GM18861 (cell line): ENCODE results near the gene IFITM5.

Source experiments
- ATAC-seq: cut with Tn5 transposase; IDR thresholded peaks from one replicate; pipeline ENCODE4 v1.9.1; 2021; ENCODE audit not compliant: unreplicated experiment

IFITM5 gene

DNA sequence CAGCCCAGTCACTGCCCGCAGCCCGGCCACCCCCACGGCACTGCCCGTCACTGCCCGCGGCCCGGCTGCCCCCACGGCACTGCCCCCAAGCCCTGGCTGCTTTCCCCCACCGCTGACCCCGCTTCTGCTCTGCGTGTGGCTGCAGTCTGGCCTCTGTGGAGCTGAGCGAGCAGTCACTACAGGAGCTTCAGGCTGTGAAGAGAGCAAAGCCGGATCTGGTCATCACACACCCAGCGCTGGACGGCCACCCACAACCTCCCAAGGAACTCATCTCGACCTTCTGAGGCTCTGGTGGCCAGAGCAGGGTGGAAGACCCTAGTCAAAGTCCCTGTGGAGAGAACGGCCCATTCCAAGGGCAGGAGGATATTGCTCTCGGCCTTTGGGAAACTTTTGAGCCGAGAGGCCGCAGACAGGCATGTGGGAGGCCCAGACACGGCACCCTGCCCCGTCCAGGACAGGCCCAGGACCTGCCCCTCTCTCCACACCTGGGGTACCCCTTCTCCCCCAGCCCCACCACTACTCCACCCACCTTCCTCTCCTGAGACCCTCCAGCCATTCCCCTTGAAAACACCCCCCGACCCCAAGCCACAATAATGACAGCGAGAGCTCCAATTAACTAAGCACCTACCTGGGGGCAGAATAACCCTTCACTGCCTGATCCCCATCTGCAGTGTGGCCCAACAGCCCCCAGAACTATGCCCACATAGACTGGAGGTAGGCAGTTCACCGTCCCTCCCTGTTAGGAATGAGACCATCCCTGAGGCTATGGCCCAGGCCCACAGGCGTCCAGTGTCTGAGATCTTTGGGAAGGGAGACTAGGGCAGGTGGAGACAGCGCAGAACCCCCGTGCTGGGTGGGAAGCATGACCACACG, 14.1 kb downstream of the IFITM5 start:
- no peak for ATAC-seq

DNA sequence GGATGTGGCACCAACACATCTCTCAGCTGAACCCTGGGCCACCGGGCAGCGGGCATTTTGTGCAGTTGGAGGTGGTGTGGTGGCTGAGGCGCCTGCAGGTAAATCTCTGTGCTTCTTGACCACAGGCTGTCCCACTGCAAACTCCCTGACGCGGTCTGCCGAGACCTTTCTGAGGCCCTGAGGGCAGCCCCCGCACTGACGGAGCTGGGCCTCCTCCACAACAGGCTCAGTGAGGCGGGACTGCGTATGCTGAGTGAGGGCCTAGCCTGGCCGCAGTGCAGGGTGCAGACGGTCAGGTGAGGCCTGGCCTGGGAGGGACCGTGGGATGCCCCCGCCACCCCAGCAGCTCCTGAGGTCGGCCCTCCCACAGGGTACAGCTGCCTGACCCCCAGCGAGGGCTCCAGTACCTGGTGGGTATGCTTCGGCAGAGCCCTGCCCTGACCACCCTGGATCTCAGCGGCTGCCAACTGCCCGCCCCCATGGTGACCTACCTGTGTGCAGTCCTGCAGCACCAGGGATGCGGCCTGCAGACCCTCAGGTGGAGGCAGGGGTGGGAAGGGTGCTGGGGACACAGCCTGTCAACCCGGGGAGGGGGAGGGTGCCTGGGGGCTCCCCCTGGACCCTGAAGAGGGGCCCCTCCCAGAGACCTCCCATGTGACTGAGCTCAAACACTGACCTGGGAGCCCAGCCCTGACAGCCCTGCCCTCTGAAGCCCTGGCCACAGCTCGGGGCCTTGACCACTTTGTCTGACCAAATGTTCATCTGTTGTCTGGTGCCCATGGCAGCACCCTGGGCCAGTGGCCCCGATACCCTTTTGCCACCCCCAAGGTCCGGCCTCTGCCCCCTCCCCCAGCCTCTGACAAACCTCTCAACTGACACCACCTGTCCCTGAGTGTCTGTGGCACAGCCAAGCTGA, 15.0 kb downstream of the IFITM5 start:
- no peak for ATAC-seq

DNA sequence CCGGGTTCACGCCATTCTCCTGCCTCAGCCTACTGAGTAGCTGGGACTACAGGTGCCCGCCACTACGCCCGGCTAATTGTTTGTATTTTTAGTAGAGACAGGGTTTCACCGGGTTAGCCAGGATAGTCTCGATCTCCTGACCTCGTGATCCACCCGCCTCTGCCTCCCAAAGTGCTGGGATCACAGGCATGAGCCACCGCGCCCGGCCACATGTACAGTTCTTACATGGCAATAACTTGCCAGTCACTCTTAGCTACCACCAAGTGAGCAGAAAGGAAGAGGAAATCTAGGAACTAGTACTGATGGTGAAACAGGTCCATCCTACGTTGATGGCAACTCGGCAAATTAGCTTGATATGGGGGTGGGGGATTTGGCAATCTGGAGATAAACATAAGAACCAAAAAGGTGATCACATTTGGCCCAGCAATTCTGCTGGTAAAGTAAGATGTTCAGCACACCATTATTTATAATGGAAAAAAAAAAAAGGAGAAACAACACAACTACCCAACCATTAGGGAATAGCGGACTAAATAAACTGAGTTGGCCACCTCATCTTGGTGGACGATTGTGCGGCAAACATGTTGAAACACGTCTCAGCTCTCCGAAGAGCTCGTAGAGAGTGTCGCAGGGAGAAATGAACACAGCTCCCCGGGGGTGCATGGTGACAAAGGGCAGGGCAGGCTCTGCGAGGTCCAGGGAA, 15.8 kb downstream of the IFITM5 start:
- no peak for ATAC-seq

GRCh38 chr11:282630-283360, 16.5 kb downstream of the IFITM5 start:
- ATAC-seq: no peak

DNA sequence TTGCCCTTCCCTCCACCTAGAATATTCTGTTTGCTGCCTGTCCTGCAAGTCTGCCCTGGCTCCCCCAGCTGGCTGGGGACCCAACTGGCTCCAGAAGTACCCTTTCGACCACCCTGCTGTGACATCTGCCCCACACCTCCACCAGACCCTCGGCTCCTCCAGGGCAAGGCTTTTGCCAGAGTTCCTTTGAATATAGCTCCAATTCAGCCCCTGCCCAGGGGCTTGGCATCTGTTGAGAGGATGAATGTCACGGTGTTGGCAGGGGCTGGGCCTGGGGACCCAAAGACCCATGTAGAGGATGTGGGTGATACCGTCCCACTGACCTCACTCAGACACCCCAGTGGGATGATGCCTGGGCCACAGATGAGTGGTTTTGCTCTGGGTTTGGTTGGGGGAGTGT, 17.2 kb downstream of the IFITM5 start:
- no peak for ATAC-seq

GRCh38 chr11:281486-282161, 17.7 kb downstream of the IFITM5 start:
- no peak for ATAC-seq

DNA sequence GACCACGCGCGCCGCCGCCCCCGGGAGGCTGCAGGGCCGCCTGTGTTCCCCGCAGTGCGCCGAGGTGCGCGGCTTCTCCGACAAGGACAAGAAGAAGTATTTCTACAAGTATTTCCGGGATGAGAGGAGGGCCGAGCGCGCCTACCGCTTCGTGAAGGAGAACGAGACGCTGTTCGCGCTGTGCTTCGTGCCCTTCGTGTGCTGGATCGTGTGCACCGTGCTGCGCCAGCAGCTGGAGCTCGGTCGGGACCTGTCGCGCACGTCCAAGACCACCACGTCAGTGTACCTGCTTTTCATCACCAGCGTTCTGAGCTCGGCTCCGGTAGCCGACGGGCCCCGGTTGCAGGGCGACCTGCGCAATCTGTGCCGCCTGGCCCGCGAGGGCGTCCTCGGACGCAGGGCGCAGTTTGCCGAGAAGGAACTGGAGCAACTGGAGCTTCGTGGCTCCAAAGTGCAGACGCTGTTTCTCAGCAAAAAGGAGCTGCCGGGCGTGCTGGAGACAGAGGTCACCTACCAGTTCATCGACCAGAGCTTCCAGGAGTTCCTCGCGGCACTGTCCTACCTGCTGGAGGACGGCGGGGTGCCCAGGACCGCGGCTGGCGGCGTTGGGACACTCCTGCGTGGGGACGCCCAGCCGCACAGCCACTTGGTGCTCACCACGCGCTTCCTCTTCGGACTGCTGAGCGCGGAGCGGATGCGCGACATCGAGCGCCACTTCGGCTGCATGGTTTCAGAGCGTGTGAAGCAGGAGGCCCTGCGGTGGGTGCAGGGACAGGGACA, 18.4 kb downstream of the IFITM5 start:
- no peak for ATAC-seq

DNA sequence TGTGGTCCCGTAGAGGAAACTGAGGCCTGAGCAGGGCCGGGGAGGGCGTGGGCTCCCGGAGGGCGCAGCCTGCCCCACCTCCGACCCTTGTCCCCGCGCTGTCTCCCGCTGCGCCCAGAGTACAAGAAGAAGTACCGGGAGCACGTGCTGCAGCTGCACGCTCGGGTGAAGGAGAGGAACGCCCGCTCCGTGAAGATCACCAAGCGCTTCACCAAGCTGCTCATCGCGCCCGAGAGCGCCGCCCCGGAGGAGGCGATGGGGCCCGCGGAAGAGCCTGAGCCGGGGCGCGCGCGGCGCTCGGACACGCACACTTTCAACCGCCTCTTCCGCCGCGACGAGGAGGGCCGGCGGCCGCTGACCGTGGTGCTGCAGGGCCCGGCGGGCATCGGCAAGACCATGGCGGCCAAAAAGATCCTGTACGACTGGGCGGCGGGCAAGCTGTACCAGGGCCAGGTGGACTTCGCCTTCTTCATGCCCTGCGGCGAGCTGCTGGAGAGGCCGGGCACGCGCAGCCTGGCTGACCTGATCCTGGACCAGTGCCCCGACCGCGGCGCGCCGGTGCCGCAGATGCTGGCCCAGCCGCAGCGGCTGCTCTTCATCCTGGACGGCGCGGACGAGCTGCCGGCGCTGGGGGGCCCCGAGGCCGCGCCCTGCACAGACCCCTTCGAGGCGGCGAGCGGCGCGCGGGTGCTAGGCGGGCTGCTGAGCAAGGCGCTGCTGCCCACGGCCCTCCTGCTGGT, 19.2 kb downstream of the IFITM5 start:
- ATAC-seq: no peak

DNA sequence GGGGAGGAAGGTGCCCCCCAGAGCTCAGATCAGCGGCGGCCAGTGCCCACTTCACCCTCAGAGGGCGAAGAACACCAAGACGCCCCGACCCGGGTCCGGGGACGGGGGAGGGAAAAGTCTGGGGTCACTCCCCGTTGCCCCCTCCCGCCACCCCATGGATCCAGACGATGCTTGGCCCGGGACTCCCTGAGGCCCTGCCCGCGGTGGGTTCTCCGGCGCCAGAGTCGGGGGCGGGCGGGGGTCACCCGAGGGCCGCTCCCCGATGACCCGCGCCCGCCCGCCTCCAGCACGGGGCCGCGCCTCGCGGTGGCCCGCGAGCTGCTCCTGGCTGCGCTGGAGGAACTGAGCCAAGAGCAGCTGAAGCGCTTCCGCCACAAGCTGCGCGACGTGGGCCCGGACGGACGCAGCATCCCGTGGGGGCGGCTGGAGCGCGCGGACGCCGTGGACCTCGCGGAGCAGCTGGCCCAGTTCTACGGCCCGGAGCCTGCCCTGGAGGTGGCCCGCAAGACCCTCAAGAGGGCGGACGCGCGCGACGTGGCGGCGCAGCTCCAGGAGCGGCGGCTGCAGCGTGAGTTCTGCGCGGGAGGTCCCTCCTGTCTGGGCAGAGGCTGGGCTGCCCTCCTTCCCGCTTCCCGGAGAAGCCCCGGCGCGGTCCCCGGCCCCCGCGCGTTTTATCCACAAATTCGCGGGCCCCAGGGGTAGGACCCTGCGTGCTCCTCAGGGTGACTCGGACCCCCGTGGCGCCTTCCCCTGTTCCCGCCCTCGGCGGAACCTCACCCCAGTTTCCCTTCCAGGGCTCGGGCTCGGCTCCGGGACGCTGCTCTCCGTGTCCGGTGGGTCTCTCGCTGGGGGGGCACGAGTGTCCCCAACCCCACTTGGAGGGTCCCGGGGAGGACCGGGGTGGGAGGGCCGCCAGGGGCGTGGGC, 20.0 kb downstream of the IFITM5 start:
- ATAC-seq: no peak

DNA sequence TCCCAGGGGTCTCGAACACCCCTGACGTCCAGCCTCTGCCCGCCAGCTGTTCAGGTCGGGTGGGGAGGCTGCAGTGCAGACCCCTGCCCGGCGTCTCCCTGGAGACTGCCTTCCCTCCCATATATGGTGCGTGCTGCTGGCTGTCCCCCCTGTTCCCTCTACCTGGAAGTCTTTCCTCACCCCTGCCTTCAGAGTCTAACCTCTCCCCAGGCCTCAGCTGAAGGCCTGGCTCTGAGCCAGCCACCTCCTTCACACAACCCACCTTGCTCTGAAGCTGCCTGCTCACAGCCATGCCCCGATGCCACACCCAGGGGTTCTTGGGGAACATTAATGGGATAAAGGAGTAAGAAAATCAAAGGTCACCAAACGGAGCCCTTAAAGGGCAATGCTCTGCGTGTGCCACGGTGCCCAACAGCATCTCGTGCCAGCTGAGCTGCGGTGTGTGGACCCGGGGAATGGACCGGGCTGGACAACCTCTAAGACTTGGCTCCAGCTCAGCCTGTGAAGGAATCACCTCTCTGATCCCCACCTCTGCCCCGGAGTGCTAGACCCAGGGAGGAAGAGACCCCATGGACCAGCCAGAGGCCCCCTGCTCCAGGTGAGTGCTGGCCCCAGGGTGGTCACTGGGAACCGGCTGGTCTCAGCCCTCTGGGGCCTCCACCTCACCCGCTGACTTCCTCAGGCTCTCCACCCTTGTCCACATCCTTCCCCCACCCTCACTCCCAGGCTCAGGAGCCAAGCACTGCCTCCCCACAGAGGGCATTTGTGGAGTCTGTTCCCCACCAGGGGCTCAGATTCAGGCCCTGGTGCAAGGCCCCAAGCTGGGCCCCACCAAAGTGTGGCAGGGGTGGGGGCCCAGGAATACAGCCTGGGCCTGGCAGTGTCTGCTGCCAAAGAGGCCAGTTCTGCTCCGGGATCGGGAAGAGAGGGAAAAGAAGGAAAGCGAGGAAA, 21.1 kb downstream of the IFITM5 start, which contains the start of gene NLRP6:
Gene NLRP6 (plus strand): TSS at position 407 of the 951 bp plus-strand sequence. CDS start 163 bp downstream, at position 570.
- ATAC-seq: no peak

- ATAC-seq: no peak
Observed at GRCh38 chr11:276219-276618, 23.1 kb downstream of the IFITM5 start.

DNA sequence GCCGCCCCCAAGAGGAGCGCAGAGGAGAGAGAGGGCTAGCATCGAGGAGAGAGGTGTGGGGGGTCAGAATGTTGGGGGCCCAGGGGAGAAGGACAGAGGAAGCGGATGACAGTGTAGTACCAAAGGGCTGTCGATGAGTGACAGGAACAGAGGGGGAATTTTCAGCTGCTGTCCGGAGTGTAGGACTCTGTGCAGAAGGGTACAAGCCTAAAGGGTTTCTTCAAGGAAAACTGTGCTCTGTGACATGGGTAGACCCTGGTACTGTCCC, 26.5 kb downstream of the IFITM5 start:
- ATAC-seq: no peak

- no peak for ATAC-seq
Observed at GRCh38 chr11:272195-272930, 27.0 kb downstream of the IFITM5 start.

DNA sequence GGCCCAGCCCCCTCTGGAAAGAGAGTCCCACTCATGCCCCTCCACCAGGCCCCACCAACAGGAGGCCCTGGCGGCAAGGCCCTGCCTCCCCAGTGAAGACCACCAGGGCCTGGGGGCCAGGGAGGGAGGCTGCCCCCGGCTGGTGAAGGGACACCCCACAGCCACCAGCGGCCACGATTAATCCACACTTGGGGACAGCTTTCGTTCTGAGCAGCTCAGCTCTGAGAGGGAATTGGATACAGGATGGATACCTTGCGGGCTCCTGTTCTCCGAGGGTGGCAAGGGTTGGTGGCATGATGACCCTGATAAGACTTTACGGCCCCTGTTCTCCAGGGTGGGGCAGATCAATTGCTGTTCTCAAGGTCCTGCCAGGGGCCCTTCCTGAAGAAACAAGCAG, 28.0 kb downstream of the IFITM5 start:
- no peak for ATAC-seq

- ATAC-seq: no peak
Observed at GRCh38 chr11:270451-271318, 28.6 kb downstream of the IFITM5 start.
